ENCODE measurements around the gene TTC13. TPM values are rescaled to one million over a fixed set of nuclear protein-coding genes. Genes with fewer than 3 reads are reported as not detected.

Gene TTC13
- total RNA-seq, 4 donors from 2014 or later = 44.8 to 178 (median 117) TPM

GRCh38 chr1:230863449-230863848, 115.2 kb downstream of the TTC13 start:
- H3K36me3 ChIP-seq = no peaks in the 10 kb centered on the region
- peak overlapping the region in 2 of 4 donors; percentile 7 to 43 for H3K27ac ChIP-seq
- no peak for TF ChIP-seq CTCF (IDR thresholded peaks at IDR 0.05)
- TF ChIP-seq POLR2AphosphoS5 (IDR thresholded peaks at IDR 0.05) = no peak
- TF ChIP-seq POLR2A (IDR thresholded peaks at IDR 0.05) = no peak
- TF ChIP-seq EP300 (IDR thresholded peaks at IDR 0.05; ENCODE audit: low read depth) = no peak
- 25 to 44% methylated on average over 2 to 6 of the region's 6 CpGs for WGBS, 2 donors (ENCODE audit: low coverage in 1 of 2)
- in situ Hi-C loops (cut with MboI; ENCODE audit: low pct_ligation_motif_present in 1 of 4, low pct_unique_long_range_greater_than_20kb in 1 of 4, low sequenced_read_pairs in 3 of 4) (no loop called here), intact Hi-C loops (cut with DNase I; ENCODE audit: low total_unique reads) (no loop called here)
- DNase-seq = no peak
- H3K27me3 ChIP-seq = no peaks in the 10 kb centered on the region
- peaks cover 5 to 47% (median 22%) of the 10 kb centered on the region in 4 donors for H3K4me1 ChIP-seq
- no peak overlapping the region for H3K4me3 ChIP-seq
- H3K9me3 ChIP-seq = no peaks in the 10 kb centered on the region

- Histone ChIP-seq H3K36me3 (no peaks in the 10 kb centered on the region), H3K9me3 (no peaks in the 10 kb centered on the region), H3K4me3 (no peak overlapping the region), H3K27ac (peak overlapping the region in 1 of 4 donors; percentile 36), H3K27me3 (no peaks in the 10 kb centered on the region), H3K4me1 (peaks cover 5 to 48% (median 16%) of the 10 kb centered on the region in 4 donors)
- intact Hi-C loops (cut with DNase I; ENCODE audit: low total_unique reads) (no loop called here), in situ Hi-C loops (cut with MboI; ENCODE audit: low pct_ligation_motif_present in 1 of 4, low pct_unique_long_range_greater_than_20kb in 1 of 4, low sequenced_read_pairs in 3 of 4) (no loop called here)
- DNase-seq = no peak
- TF ChIP-seq CTCF (IDR thresholded peaks at IDR 0.05) = no peak
- TF ChIP-seq POLR2AphosphoS5 (IDR thresholded peaks at IDR 0.05) = no peak
- TF ChIP-seq POLR2A (IDR thresholded peaks at IDR 0.05) = no peak
- TF ChIP-seq EP300 (IDR thresholded peaks at IDR 0.05; ENCODE audit: low read depth) = no peak
- 85 to 100% methylated on average over 1 to 4 of the region's 4 CpGs for WGBS, 2 donors (ENCODE audit: low coverage in 1 of 2)
Measured at GRCh38 chr1:230861970-230862595, 116.6 kb downstream of the TTC13 start.

GRCh38 chr1:230861489-230861888, 117.2 kb downstream of the TTC13 start:
- Histone ChIP-seq H3K27ac (peak overlapping the region in 1 of 4 donors; percentile 36), H3K4me3 (no peak overlapping the region), H3K27me3 (no peaks in the 10 kb centered on the region), H3K9me3 (no peaks in the 10 kb centered on the region), H3K36me3 (no peaks in the 10 kb centered on the region), H3K4me1 (peaks cover 4 to 42% (median 11%) of the 10 kb centered on the region in 4 donors)
- 93 to 98% methylated on average over 9 to 13 of the region's 13 CpGs for WGBS, 2 donors (ENCODE audit: low coverage in 1 of 2)
- in situ Hi-C loops (cut with MboI; ENCODE audit: low pct_ligation_motif_present in 1 of 4, low pct_unique_long_range_greater_than_20kb in 1 of 4, low sequenced_read_pairs in 3 of 4) = no loop called here
- no peak for TF ChIP-seq POLR2A (IDR thresholded peaks at IDR 0.05)
- TF ChIP-seq POLR2AphosphoS5 (IDR thresholded peaks at IDR 0.05) = no peak
- no peak for TF ChIP-seq EP300 (IDR thresholded peaks at IDR 0.05; ENCODE audit: low read depth)
- no peak for TF ChIP-seq CTCF (IDR thresholded peaks at IDR 0.05)
- intact Hi-C loops (cut with DNase I; ENCODE audit: low total_unique reads) = no loop called here
- DNase-seq = no peak

- Histone ChIP-seq H3K9me3 (no peaks in the 10 kb centered on the region), H3K4me3 (no peak overlapping the region), H3K36me3 (no peaks in the 10 kb centered on the region), H3K27ac (no peak overlapping the region), H3K4me1 (peaks cover 0 to 35% (median 6%) of the 10 kb centered on the region in 4 donors), H3K27me3 (no peaks in the 10 kb centered on the region)
- intact Hi-C loops (cut with DNase I; ENCODE audit: low total_unique reads) = no loop called here
- 76 to 81% methylated on average over 7 to 9 of the region's 9 CpGs for WGBS, 2 donors (ENCODE audit: low coverage in 1 of 2)
- no peak for DNase-seq
- TF ChIP-seq EP300 (IDR thresholded peaks at IDR 0.05; ENCODE audit: low read depth) (no peak), POLR2AphosphoS5 (IDR thresholded peaks at IDR 0.05) (no peak), CTCF (IDR thresholded peaks at IDR 0.05) (no peak), POLR2A (IDR thresholded peaks at IDR 0.05) (no peak)
- in situ Hi-C loops (cut with MboI; ENCODE audit: low pct_ligation_motif_present in 1 of 4, low pct_unique_long_range_greater_than_20kb in 1 of 4, low sequenced_read_pairs in 3 of 4) = no loop called here
Measured at GRCh38 chr1:230860617-230861384, 117.9 kb downstream of the TTC13 start.
